GM18873 (cell line): Measurements from ENCODE around the gene CRACDL.
"Not testable (repeated sequence)": the region's sequence is repeated elsewhere in the genome, so short reads cannot be mapped to it uniquely, and the experiment has no call there.

Source experiments
- ATAC-seq: cut with Tn5 transposase; IDR thresholded peaks from one replicate; pipeline ENCODE4 v1.9.1; 2021; ENCODE audit warnings: mild to moderate bottlenecking, moderate library complexity, moderate number of reproducible peaks; ENCODE audit not compliant: unreplicated experiment, low FRiP score

The CRACDL gene

DNA sequence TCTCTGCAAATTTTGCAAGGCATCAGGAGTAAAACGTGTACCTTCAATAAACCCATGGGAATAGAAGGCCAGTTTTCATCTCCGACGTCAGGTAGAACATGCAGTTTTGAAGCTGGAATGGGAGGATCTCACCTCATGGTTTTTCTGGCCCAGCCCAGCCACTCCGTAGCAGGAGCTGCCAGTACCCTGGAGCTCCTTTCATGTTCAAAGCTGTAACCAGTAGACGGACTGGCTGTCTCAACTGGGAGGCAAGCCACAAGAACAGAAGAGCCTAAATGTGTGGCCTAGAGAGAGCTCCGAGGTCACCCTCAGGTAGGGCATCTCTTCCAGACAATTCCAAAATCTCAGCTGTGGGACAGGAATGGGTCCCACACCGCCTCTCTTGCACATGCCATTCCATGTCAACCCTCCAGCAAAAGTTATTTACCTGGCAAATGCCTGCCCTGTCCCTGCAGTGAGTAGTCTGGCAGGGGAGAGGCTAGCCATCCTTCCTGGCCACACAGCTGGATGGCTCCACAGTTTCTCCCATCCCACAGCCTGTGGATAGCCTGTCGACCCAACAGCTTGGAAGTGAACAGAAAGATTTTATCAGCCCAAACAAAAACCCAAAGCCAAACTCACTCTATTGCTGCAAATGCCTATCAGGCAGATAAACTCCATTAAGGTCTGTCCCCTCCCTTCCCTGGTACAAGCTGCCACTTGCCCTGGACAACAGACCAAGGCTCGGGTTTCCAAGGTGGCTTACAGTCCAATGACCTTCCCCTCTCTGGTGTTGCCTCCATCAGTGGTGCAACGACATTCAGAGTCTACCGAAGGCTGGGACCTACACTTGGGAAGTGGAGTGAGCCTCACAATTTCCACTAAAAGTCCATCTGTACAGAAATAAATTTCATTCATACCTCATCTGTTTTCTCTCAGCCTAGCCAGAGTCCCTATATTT lies 27.8 kb downstream of the CRACDL start:
- no peak for ATAC-seq

GRCh38 chr2:98907385-98907784 lies 28.6 kb downstream of the CRACDL start:
- no peak for ATAC-seq

DNA sequence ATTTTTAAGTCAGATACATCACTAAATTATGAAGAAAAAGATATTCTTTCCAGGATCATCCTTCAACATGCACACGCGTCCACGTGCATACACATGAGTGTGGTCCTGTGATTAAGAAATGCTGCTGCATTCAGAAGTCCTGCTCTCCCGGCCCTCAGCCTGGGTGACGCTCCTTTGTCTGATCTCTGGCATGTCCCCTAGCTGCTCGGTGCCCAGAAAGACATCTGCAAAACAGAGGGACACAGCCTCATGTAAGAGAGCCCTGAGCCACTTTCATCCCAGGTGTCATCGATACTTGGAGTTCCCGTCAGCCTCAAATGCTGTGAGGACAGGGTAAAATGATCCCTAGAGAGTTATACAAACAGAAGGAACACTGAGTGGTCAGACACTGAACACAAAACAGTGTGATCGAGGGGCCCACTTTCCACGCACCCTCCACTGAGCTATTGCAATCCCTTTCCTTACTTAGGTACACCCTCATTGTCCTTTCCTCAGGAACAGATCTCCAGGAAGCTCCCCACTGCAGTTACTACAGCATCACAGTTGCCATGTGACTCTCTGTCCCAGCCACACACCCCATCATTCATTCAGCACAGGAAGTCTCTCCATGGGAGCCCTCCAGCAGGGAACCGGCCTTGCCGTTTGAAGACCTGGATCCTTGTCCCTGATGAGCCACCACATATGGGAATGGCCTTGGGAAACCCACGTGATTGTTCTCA lies 32.1 kb downstream of the CRACDL start:
- ATAC-seq = no peak

GRCh38 chr2:98903064-98903355 lies 33.0 kb downstream of the CRACDL start:
- ATAC-seq = no peak

GRCh38 chr2:98902209-98903063 lies 33.6 kb downstream of the CRACDL start:
- ATAC-seq = no peak

DNA sequence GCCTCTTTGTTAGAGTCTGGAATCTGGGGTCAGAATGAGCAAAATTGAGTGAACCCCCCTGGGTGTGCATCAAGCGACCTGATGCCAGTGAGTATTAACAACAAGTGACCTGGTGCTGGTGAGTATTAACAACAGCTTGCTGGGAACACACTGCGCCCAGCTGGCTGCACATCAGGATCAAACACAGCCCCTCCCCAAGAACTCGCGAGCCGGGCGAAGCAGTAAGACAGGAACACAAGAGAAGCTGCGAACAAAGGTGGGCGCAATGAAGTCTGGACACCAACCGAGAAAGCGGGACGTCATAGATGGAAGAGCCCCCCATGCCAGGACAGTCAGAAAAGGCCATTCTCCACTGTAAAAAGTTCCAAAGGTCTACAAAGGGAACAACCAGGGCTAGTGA lies 34.3 kb downstream of the CRACDL start:
- no peak for ATAC-seq

DNA sequence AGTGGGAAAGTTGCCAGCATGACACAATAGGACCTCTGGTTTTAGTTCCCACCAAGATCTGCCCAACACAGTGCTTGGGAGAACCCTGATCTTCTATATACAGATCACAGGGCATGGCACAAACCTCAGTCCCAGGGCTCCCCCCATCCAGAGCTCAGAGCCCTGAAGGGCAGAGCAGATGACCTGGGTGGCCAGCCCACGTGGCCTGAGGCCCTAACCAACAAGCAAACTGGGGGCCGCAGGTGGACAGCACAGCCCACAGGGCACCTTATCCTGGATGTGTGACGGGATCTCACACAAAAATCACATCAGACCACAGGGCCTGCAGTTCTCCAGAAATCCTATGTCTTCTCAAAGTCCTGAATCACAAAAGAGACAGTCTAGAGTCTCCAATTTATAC lies 34.7 kb downstream of the CRACDL start:
- no peak for ATAC-seq

DNA sequence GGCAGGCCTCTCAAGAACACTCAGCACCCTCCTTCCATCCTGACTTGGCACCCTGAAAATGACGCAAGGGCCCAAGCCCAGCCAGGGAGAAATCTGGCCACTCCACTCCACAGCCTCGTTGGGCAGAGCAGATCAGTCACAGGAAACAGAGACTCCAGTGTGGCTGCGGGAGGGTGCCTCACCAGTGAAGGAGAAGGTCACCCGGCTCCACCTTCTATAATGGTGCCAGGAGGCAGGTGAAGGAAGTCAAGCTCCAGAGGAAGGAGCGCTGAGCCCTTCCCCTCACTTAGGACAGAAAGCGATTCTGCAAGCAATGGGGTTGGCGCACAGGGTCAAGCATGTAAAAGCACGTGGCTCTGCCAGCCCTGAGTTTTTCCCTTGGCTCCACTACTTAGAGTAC lies 35.3 kb downstream of the CRACDL start:
- ATAC-seq = no peak

GRCh38 chr2:98899703-98900078 lies 36.3 kb downstream of the CRACDL start:
- not testable (repeated sequence) for ATAC-seq

- ATAC-seq = no peak
Measured at GRCh38 chr2:98899041-98899702, 36.9 kb downstream of the CRACDL start.

DNA sequence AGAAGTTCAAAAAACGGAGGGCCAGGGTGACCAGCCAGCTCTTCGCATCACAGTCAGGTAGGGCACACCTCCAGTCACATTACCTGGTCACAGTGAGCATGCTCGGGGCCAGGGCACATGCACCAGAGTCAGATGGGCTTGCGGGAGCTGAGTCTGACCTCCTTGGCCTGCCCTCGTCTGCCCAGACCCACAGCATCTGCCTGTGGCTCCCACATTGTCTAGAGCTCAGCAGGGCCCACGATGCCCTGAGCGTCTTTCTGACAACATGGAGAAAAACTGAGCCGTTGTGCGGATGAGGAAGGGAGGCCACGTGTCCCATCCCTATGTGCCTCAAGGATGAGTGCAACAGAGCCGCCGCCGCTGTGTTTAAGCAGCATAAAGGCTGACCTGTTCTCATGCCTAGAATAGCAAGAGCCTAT lies 37.6 kb downstream of the CRACDL start:
- no peak for ATAC-seq

- ATAC-seq = no peak
Measured at GRCh38 chr2:98897746-98898145, 38.3 kb downstream of the CRACDL start.

- ATAC-seq = no peak
Measured at GRCh38 chr2:98896944-98897343, 39.1 kb downstream of the CRACDL start.

- no peak for ATAC-seq
Measured at GRCh38 chr2:98896416-98896815, 39.6 kb downstream of the CRACDL start.

- no peak for ATAC-seq
Measured at GRCh38 chr2:98895901-98896300, 40.1 kb downstream of the CRACDL start.

DNA sequence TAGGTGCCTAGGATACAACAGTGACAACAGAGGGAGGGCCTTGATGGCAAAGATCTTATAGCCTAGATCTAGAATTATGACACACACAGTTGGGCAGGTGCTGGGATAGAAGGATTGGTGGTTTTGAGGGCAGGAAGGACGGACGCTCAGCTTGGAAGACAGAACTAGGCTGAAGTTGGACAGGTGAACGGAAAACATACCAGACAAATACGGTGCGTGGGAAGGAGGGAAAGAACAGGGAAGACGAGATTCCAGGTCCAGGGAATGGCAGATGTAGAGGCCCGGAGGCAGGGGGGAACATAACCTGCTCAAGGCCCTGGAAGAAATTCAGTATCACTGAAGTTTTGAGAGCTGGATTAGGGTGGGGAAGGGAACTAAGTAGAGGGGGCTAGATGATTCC lies 40.8 kb downstream of the CRACDL start:
- no peak for ATAC-seq

DNA sequence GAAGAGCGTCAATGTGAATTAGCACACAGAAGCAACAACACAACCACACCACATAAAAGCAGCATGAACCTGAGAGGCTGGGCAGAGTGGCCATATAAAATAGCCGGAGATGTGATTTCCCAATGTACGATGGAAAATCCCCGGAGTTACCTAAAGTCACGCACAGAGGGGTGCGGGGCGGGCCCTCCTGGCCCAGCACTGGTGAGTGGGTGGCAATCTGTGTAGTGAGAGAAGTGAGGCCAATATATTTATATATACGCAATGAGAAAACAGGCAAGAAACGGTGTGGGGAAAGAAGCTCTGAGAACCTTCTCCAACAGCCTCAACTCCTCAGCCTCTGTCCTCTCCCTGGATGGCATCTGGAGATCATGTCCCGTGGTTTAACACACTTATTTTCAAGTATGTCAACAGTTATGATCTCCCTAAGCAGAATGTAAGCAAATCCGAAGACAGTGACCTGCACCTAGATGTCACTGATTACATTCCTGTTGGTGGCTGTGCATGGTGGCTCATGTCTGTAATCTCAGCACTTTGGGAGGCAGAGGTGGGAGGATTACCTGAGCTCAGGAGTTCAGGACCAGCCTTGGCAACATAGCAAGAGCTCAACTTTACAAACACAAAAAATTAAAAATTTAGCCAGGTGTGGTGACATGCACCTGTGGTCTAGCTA lies 41.6 kb downstream of the CRACDL start:
- no peak for ATAC-seq

- ATAC-seq = no peak
Measured at GRCh38 chr2:98893911-98894321, 42.1 kb downstream of the CRACDL start.

- no peak for ATAC-seq
Measured at GRCh38 chr2:98892871-98893270, 43.2 kb downstream of the CRACDL start.

DNA sequence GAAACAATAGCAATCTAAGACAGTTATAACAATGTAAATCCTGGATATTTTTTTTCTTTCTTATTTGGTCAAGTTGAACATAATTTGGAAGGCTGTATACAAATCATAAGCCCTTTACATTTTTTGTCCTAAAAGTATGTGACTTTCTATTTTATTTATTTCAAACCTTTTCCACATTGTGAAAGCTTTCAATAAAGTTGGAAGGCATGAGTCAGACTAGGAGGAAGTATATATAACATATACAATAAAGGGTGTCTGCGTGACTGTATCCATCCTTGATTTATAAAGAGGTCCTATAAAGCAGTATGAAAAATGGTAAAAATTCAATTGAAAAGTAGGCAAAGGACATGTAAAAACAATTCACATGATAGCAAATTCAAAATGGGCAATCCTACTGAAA lies 44.4 kb downstream of the CRACDL start:
- no peak for ATAC-seq
